Calu3 (cell line): ENCODE measurements around the gene ALKBH1. TPM values are rescaled to one million over a fixed set of nuclear protein-coding genes. Genes with fewer than 3 reads are reported as not detected.
A peak's percentile ranks its signal among the peaks of the same experiment; 100 is the strongest.

Experiments used
- BruUV-seq: library from RNA; stranded (reverse); fragments of 400-500 nt; replicated peaks from 2 replicates; lab custom pipeline; 2021; lab: Mats Ljungman, UMichigan
- CTCF ChIA-PET: fragments of 300-600 bp; sonication (Branson Sonifier 250); formaldehyde crosslinking; loops from one replicate; lab custom pipeline; 2022; ENCODE audit warnings: antibody characterized with exemption; lab: Charles Lee
- DNase-seq: peaks from one replicate; pipeline ENCODE4 v3.0.0; 2022
- H3K27ac Mint-ChIP-seq: one replicate; pipeline ENCODE4 v1.8.0; 2022; ENCODE audit warnings: mixed read lengths; ENCODE audit not compliant: unreplicated experiment
- H3K27me3 Mint-ChIP-seq: one replicate; pipeline ENCODE4 v1.8.0; 2022; ENCODE audit warnings: mixed read lengths; ENCODE audit not compliant: unreplicated experiment
- H3K36me3 Mint-ChIP-seq: one replicate; pipeline ENCODE4 v1.8.0; 2022; ENCODE audit warnings: mild to moderate bottlenecking, moderate library complexity, mixed read lengths; ENCODE audit not compliant: insufficient read depth, unreplicated experiment
- H3K4me1 Mint-ChIP-seq: one replicate; pipeline ENCODE4 v1.8.0; 2022; ENCODE audit warnings: mild to moderate bottlenecking, low read depth, mixed read lengths; ENCODE audit not compliant: unreplicated experiment
- H3K4me3 Mint-ChIP-seq: one replicate; pipeline ENCODE4 v1.8.0; 2022; ENCODE audit warnings: mild to moderate bottlenecking, low read depth, moderate library complexity, mixed read lengths; ENCODE audit not compliant: unreplicated experiment
- H3K9me3 Mint-ChIP-seq: one replicate; pipeline ENCODE4 v1.8.0; 2022; ENCODE audit warnings: low read depth, mixed read lengths; ENCODE audit not compliant: unreplicated experiment
- intact Hi-C: fragments of 100-400 bp; cut with micrococcal nuclease; formaldehyde crosslinking; loops from one replicate; pipeline ENCODE4 v1.10.0; 2022; ENCODE audit not compliant: unreplicated experiment
- total RNA-seq: library from RNA; stranded (reverse); gene quantifications from 2 replicates; pipeline ENCODE4 v1.2.3, GENCODE V29; 2022
- TF ChIP-seq, protein P1 (sequence below): fragments of 200-600 bp; IDR thresholded peaks from one replicate; pipeline ENCODE4 v1.8.0; 2022; ENCODE audit warnings: antibody characterized with exemption; ENCODE audit not compliant: unreplicated experiment

The ALKBH1 gene
- total RNA-seq, 1 experiment from 2014 or later = 12.8 TPM

DNA sequence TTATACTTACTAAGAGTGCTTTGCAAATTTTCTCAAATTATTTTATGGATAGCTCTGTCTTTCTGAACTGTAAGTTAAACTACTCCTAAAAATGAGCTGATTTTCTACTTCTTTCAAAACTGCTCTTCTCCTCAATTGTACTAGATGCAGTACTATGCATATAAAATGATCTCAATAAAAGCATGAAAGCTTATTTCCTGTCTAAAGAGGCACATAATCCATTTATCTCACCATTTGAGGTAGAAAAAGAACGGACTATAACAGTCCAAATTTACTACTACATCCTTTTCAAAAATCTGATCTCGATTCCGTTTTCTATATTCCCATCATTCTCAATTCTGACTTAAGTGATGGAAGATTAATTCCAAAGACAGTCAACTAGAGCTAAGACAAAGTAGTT lies 14.5 kb upstream of the ALKBH1 start:
- CTCF ChIA-PET = no interaction called here
- Mint-ChIP-seq H3K9me3 (no peaks in the 10 kb centered on the region), H3K27ac (no peak overlapping the region), H3K36me3 (peaks cover 77% of the 10 kb centered on the region), H3K4me3 (no peak overlapping the region), H3K27me3 (no peaks in the 10 kb centered on the region), H3K4me1 (no peaks in the 10 kb centered on the region)
- TF ChIP-seq, protein P1, sequence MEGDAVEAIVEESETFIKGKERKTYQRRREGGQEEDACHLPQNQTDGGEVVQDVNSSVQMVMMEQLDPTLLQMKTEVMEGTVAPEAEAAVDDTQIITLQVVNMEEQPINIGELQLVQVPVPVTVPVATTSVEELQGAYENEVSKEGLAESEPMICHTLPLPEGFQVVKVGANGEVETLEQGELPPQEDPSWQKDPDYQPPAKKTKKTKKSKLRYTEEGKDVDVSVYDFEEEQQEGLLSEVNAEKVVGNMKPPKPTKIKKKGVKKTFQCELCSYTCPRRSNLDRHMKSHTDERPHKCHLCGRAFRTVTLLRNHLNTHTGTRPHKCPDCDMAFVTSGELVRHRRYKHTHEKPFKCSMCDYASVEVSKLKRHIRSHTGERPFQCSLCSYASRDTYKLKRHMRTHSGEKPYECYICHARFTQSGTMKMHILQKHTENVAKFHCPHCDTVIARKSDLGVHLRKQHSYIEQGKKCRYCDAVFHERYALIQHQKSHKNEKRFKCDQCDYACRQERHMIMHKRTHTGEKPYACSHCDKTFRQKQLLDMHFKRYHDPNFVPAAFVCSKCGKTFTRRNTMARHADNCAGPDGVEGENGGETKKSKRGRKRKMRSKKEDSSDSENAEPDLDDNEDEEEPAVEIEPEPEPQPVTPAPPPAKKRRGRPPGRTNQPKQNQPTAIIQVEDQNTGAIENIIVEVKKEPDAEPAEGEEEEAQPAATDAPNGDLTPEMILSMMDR = no peak
- no TSS peak for BruUV-seq
- DNase-seq = no peak
- intact Hi-C loops = no loop called here

GRCh38 chr14:77721437-77721836 lies 13.6 kb upstream of the ALKBH1 start:
- no peak overlapping the region for H3K27ac Mint-ChIP-seq
- no peaks in the 10 kb centered on the region for H3K9me3 Mint-ChIP-seq
- no TSS peak for BruUV-seq
- TF ChIP-seq, protein P1 = no peak
- no peak overlapping the region for H3K4me3 Mint-ChIP-seq
- H3K27me3 Mint-ChIP-seq = no peaks in the 10 kb centered on the region
- CTCF ChIA-PET = no interaction called here
- intact Hi-C loops = no loop called here
- peaks cover 69% of the 10 kb centered on the region for H3K36me3 Mint-ChIP-seq
- no peak for DNase-seq
- no peaks in the 10 kb centered on the region for H3K4me1 Mint-ChIP-seq

DNA sequence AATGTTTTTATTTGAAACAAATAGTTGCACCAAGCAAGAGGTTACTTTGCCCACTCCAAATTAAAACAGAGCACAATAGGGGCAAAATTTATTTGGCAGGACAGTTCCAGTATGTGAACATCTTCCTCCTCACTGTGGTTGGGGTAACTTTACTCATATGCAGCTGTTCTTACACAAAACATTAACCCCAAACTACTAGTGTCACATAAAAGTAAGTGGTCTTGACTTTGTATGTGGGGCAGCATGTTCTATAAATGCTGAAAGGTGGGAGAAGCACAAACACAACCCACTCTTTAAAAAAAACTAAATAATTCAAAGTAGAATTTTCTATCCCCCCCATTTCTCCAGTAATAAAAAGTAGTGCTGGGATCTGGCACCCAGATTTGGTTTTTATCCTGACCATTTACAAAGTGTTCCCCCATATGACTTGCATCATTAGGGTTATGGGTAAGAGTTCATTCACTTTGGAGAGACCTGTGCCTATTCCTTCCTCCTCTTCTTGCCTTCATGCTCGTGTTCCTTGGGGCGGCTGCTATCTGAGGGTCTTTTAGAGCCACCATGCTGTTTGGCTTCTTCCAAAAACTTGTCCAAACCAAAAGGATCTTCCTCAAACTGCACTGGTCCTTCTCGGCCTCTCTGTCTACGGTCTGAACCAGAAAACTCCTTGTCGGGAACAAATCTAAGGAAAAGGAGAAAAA lies 9.9 kb upstream of the ALKBH1 start:
- Mint-ChIP-seq H3K27ac (no peak overlapping the region), H3K4me1 (no peaks in the 10 kb centered on the region), H3K9me3 (no peaks in the 10 kb centered on the region), H3K36me3 (peaks cover 57% of the 10 kb centered on the region), H3K4me3 (no peak overlapping the region), H3K27me3 (no peaks in the 10 kb centered on the region)
- TF ChIP-seq, protein P1 = no peak
- TSS peak; percentile 95 for BruUV-seq
- CTCF ChIA-PET = interaction anchor here (0.6 kb wide), 1 partner anchor 36 kb away, joined by 3 read pairs; no protein-coding TSS in a partner anchor
- intact Hi-C loops = no loop called here
- DNase-seq = no peak

GRCh38 chr14:77714926-77715325 lies 7.1 kb upstream of the ALKBH1 start:
- no peak overlapping the region for H3K4me3 Mint-ChIP-seq
- H3K9me3 Mint-ChIP-seq = no peaks in the 10 kb centered on the region
- intact Hi-C loops = no loop called here
- no peak for DNase-seq
- BruUV-seq = no TSS peak
- CTCF ChIA-PET = interaction anchor here (0.5 kb wide), 1 partner anchor 235 kb away, joined by 3 read pairs; no protein-coding TSS in a partner anchor
- peaks cover 6% of the 10 kb centered on the region for H3K4me1 Mint-ChIP-seq
- peaks cover 48% of the 10 kb centered on the region for H3K36me3 Mint-ChIP-seq
- H3K27me3 Mint-ChIP-seq = no peaks in the 10 kb centered on the region
- H3K27ac Mint-ChIP-seq = peak overlapping the region; percentile 36
- TF ChIP-seq, protein P1 = no peak
